ENCODE measurements around the gene NOC4L. TPM values are rescaled to one million over a fixed set of nuclear protein-coding genes. Genes with fewer than 3 reads are reported as not detected.

The NOC4L gene
- total RNA-seq, 1 donor from 2014 or later: 15.8 TPM

DNA sequence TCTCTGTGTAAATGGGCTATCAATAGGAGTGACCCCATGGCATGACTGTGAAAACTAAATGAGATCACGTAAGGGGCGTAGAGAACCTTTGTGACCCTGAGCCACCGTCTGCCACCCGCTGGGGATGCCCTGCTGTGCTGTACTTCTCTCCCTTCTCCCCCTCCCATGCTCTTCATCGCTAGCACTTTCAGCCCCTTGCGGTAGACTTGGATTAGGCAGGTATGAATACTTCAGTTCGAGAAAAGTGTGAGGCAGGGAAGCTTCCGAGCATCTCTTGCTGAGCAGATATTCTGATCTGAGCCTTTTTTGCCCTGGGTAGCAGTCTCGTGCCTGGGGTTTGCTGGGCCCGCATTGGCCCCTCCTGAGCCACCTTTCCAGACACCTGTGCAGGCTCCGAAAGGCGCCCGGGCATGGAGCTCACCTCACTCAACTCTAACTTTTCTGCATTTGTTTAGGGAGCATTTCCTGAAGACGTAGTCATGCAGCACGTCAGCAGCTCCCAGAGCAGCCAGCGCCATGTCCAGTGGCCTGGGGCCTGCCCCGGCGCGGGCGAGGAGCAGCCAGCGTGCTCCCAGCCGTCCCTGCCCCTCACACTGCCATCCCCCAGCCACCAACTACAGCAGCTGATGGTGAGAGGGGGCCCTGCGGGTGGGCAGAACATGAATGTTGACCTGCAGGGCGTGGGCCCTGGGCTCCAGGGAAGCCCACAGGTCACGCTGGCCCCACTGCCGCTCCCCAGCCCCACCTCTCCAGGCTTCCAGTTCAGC, 40.5 kb upstream of the NOC4L start:
- H3K27ac ChIP-seq: no peak overlapping the region
- H3K4me1 ChIP-seq: no peaks in the 10 kb centered on the region
- no peak for DNase-seq
- intact Hi-C loops (cut with DNase I): no loop called here
- no peak overlapping the region for H3K4me3 ChIP-seq
- peaks cover 36% of the 10 kb centered on the region for H3K36me3 ChIP-seq
- TF ChIP-seq, protein P1, sequence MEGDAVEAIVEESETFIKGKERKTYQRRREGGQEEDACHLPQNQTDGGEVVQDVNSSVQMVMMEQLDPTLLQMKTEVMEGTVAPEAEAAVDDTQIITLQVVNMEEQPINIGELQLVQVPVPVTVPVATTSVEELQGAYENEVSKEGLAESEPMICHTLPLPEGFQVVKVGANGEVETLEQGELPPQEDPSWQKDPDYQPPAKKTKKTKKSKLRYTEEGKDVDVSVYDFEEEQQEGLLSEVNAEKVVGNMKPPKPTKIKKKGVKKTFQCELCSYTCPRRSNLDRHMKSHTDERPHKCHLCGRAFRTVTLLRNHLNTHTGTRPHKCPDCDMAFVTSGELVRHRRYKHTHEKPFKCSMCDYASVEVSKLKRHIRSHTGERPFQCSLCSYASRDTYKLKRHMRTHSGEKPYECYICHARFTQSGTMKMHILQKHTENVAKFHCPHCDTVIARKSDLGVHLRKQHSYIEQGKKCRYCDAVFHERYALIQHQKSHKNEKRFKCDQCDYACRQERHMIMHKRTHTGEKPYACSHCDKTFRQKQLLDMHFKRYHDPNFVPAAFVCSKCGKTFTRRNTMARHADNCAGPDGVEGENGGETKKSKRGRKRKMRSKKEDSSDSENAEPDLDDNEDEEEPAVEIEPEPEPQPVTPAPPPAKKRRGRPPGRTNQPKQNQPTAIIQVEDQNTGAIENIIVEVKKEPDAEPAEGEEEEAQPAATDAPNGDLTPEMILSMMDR (IDR thresholded peaks at IDR 0.05): no peak
- H3K27me3 ChIP-seq (ENCODE audit: low read depth): no peaks in the 10 kb centered on the region
- peak; percentile 12 to 29 for ATAC-seq
- no peaks in the 10 kb centered on the region for H3K9me3 ChIP-seq

DNA sequence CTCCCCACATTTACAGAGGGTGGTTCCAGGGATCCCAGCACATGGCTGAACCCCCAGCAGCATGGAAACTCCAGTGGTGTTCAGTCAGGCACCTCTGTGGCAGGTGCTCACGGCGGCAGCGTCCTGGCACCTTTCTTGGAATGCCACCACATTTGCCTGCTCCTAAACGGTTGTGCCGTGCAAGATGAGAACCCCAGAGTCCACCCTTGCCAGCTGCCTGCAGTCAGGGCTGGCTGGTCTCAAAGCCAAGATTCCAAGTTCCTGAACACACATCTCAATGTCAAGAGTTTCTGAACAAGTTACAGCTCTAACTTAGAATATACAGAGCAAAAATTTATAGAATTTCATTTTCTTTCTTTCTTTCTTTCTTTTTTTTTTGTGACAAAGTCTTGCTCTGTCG, 38.8 kb upstream of the NOC4L start:
- intact Hi-C loops (cut with DNase I): no loop called here
- H3K9me3 ChIP-seq: no peaks in the 10 kb centered on the region
- no peaks in the 10 kb centered on the region for H3K4me1 ChIP-seq
- peaks cover 46% of the 10 kb centered on the region for H3K36me3 ChIP-seq
- no peaks in the 10 kb centered on the region for H3K27me3 ChIP-seq (ENCODE audit: low read depth)
- H3K27ac ChIP-seq: no peak overlapping the region
- H3K4me3 ChIP-seq: no peak overlapping the region
- DNase-seq (no peak), ATAC-seq (no peak)
- TF ChIP-seq, protein P1 (IDR thresholded peaks at IDR 0.05): no peak

DNA sequence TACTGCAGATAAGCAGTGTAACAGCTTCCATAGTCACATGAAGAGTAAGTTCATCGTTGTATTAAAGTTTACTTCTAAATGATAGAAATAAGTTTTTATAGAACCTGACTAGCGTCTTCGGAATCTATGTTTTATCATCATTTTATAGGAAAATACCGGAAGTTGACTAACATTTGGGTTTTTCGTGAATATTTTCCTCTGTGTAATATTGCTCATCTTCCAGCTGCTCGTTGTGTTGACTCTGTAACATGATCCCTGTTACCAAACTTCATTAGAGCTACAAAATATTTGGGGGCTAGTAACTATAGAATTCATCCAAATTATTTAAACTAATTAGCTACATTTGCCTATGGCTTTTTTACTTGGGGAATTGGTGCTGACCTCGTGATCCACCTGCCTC, 37.3 kb upstream of the NOC4L start:
- Histone ChIP-seq H3K27me3 (ENCODE audit: low read depth) (no peaks in the 10 kb centered on the region), H3K4me3 (no peak overlapping the region), H3K36me3 (peaks cover 52% of the 10 kb centered on the region), H3K9me3 (no peaks in the 10 kb centered on the region), H3K27ac (no peak overlapping the region), H3K4me1 (no peaks in the 10 kb centered on the region)
- DNase-seq (no peak), ATAC-seq (no peak)
- intact Hi-C loops (cut with DNase I): no loop called here
- TF ChIP-seq, protein P1 (IDR thresholded peaks at IDR 0.05): no peak

DNA sequence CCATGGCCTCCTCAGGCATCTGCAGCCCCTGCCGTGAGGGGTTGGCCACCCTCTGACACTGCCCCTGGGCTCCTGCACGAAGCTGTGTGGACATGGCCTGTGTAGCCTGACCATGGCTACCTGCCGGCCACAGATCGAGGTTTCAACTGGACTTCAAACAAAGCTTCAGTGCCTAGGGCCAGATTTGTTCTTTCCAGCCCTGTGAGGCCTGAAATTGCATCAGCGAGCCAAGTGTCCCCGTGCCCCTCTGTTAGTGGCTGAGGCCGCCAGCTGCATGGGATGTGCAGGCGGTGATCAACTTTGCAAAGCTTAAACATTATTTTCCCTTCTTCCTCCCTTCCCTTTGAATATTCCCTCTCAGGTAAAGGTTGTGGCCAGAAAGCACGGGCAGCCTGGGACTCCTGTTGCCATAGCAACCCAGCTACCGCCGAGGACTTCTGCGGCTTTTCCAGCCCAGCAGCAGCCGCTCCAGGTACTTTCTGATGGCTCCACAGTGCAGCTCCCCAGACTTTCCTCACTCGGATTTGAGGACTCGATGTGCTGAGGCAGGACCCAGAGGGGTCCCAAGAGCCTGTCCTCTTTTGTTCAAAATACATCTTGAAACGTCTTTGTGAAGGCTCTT, 35.9 kb upstream of the NOC4L start:
- Histone ChIP-seq H3K9me3 (no peaks in the 10 kb centered on the region), H3K36me3 (peaks cover 56% of the 10 kb centered on the region), H3K27ac (no peak overlapping the region), H3K4me3 (no peak overlapping the region), H3K4me1 (no peaks in the 10 kb centered on the region), H3K27me3 (ENCODE audit: low read depth) (no peaks in the 10 kb centered on the region)
- intact Hi-C loops (cut with DNase I): no loop called here
- DNase-seq (no peak), ATAC-seq (no peak)
- TF ChIP-seq, protein P1 (IDR thresholded peaks at IDR 0.05): no peak

DNA sequence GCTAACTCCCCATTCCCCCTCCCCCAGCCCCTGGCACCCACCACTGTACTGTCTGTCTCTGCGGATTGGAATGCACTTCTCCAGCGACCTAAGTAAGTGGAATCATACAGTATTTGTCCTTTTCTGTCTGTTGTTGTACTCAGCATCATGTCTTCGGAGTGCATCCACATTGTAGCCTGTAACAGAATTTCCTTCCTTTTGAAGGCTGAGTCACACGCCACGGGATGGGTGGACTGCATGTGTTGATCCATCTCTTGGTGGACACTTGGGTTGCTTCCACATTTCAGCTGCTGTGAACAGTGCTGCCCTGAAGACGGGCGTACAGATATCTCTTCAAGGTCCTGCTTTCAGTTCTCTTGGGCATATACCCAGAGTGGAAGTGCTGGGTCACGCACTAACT, 34.5 kb upstream of the NOC4L start:
- no peaks in the 10 kb centered on the region for H3K9me3 ChIP-seq
- H3K36me3 ChIP-seq: peaks cover 65% of the 10 kb centered on the region
- no peak overlapping the region for H3K27ac ChIP-seq
- TF ChIP-seq, protein P1 (IDR thresholded peaks at IDR 0.05): no peak
- DNase-seq: no peak
- ATAC-seq: no peak
- no peaks in the 10 kb centered on the region for H3K4me1 ChIP-seq
- intact Hi-C loops (cut with DNase I): no loop called here
- H3K27me3 ChIP-seq (ENCODE audit: low read depth): no peaks in the 10 kb centered on the region
- H3K4me3 ChIP-seq: no peak overlapping the region
